ENCODE measurements around the gene CRNKL1.

The CRNKL1 gene

DNA sequence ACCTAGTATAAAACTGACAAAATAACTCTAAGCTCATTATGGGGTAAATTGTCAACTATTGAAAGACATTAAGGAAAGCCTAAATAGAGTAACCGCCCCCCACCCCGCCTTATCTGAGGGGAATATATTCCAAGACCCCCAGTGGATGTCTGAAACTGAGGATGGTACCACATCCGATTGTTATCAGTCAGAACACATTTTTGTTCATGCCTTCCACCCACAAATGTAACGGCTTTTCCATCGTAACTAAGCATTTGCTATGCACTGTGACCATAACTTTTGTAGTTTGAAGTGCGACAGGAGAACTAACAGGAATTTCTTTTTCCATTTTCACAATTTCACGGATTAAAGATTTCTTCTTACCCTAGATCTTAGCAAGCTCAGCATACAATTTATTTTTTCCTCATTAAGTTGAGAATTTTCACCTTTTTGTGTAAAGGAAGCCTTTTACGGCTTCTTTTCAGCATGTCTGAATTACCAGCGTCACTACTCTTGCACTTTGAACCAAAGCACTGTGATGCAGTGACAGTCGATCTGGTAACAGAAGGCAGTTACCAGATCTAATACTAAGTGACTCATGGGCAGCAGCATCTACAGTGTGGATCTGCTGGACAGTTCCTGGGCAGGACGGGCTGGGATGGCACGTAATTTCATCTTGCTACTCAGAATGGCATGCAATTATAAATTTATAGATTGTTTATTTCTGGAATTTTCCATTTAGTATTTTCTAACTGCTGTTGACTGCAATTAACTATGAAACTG is 11.9 kb upstream of the CRNKL1 start:
- no peak for DNase-seq (ENCODE audit: low read depth in 2 of 3, low spot score in 1 of 3)

DNA sequence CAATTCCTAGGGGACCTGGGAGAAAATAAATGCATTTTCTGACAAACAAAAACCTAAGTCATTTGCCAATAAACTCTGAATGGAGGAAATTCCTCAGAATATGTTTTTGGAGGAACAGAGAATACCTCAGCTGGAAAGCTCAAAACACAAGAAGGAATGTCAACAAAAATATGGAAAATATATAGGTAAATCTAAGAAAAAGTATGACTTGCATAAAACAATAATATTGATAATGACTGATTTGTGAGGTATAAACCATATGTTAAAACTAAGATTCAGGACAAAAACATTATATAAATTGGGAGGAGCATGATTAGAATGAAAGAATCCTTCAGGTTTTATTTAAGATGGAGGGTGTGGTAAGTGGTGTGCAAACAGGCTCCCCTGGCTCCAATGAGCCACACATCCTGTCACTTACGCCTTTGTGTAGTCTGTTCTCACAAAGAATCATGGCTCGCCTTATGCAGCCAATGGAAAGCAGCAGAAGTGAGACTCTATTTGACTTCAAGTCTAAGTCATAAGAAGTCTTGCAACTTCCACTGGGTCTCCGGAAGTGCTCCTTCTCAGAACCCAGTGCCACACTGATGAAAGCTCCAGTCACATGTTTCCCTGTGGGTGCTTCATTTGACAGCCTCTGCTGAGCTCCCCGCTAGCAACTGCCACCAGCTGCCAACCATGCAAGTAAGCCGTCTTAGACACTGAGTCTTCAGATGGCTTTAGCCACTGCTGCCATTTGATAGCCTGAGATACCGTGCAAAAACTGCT is 8.2 kb upstream of the CRNKL1 start:
- DNase-seq (ENCODE audit: low read depth in 2 of 3, low spot score in 1 of 3): no peak

GRCh38 chr20:20051767-20052073 is 546 bp downstream of the CRNKL1 start:
- DNase-seq (ENCODE audit: low read depth in 2 of 3, low spot score in 1 of 3): no peak

GRCh38 chr20:20039752-20040387 is 12.4 kb downstream of the CRNKL1 start:
- DNase-seq (ENCODE audit: low read depth in 2 of 3, low spot score in 1 of 3): no peak

DNA sequence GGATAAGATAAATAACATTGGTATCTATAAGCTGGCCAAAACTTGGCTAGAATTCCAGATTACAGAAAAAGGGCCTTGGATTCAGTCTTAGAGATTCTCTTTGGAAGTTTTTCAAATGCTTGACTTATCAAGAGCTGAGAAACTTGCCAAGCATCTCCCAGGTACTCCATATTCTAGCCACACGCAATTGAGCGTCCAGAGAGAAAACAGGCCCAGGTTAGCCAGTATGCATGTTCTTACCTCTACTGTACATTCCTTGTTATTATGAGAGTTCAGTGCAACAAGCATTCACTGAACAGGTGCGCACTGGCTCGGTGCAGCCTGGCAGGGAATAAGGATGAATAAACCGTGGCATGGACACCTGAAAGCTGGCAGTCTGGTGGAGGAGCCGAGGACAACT is 13.7 kb downstream of the CRNKL1 start:
- no peak for DNase-seq (ENCODE audit: low read depth in 2 of 3, low spot score in 1 of 3)

DNA sequence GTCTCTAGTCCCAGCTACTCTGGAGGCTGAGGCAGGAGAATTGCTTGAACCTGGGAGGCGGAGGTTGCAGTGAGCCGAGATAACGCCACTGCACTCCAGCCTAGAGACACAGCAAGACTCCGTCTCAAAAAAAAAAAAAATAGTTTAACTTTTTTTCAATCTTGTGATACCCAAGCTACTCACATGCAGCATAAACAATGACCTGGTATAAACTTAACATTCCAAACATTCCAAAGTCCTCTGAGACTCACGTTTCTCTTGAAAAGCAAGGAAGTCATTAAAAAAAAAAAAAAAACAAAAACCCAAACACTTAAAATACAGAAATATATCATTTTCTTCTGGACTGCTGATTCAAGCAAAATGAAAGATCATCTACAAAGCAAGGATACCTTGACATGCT is 14.3 kb downstream of the CRNKL1 start:
- DNase-seq (ENCODE audit: low read depth in 2 of 3, low spot score in 1 of 3): no peak

- DNase-seq (ENCODE audit: low read depth in 2 of 3, low spot score in 1 of 3): no peak
Observed at GRCh38 chr20:20036756-20037155, 15.5 kb downstream of the CRNKL1 start.

DNA sequence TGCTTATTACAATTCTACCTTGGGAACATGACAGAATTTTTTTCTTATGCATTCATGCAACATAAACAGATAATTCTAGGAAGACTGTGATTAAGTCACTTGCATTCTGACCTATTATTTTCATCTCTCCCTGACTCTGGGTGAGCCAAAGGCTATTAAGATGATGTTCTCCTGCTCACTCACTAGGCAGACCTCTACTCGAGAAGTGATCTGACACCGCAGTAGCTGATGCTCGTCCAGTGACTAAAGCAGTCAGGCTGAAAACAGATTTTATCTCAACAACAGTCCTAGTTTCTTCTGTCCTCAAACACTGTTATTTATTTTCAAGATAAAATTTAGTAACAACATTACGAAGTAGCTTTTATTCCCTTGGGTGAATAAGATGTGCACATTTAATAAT is 17.8 kb downstream of the CRNKL1 start:
- DNase-seq (ENCODE audit: low read depth in 2 of 3, low spot score in 1 of 3): no peak

DNA sequence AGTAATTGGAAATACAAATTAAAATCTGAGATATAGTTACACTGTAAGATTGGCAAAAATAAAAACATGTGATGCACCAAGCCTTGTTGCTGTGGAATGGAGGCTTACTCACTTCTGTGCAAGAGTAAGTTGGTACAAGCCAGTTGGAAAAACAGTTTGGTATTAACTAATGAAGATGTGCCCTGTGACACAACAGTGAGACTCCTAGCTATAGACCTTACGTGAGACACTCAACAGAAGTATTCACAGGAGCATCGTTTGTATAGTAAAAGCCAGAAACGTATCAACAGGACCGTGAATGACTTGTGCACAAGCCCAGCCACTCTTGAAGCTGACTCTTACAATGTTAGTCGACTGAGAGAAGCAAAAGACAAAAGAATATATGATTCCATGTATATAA is 20.5 kb downstream of the CRNKL1 start:
- no peak for DNase-seq (ENCODE audit: low read depth in 2 of 3, low spot score in 1 of 3)

GRCh38 chr20:20027284-20027683 is 25.0 kb downstream of the CRNKL1 start:
- no peak for DNase-seq (ENCODE audit: low read depth in 2 of 3, low spot score in 1 of 3)

- DNase-seq (ENCODE audit: low read depth in 2 of 3, low spot score in 1 of 3): no peak
Observed at GRCh38 chr20:20024942-20025341, 27.3 kb downstream of the CRNKL1 start.

DNA sequence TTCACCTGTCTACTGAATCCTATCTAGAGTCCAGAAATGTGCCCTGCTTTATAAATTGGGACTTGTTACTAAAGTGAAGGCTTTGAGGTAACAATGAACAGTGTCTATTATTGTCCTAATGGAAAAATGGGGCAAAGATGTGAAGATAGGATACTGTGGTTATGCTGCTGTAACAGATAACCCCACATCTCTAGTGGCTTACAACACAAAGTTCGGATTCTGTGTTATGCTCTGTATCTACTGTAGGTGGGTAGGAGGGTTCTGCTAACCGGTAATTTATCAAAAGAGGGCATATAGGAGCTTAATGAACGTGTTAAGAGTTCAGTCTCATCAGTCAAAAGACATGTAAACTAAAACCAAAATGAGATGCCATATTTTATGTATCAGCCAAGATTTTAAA is 28.9 kb downstream of the CRNKL1 start:
- no peak for DNase-seq (ENCODE audit: low read depth in 2 of 3, low spot score in 1 of 3)

DNA sequence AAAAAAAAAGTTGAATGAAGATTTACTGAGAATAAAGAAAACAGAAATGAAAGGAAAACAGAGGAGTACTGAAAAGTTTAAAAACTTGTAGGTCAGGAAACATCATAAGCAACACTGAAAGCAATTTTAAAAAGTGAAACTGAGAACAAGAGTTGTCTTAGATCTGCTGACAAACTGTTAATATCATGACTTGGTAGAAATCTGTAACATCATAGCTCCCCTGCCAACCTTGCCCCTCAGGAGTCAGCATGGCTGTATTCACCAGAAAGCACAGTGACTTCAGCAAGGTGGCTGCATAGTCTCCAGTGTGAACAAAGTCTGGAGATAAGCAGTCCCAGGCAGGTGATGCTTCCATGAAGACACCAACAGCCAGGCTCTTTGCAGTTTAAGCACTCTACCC is 29.8 kb downstream of the CRNKL1 start:
- DNase-seq (ENCODE audit: low read depth in 2 of 3, low spot score in 1 of 3): no peak

GRCh38 chr20:20021835-20022234 is 30.4 kb downstream of the CRNKL1 start:
- no peak for DNase-seq (ENCODE audit: low read depth in 2 of 3, low spot score in 1 of 3)

DNA sequence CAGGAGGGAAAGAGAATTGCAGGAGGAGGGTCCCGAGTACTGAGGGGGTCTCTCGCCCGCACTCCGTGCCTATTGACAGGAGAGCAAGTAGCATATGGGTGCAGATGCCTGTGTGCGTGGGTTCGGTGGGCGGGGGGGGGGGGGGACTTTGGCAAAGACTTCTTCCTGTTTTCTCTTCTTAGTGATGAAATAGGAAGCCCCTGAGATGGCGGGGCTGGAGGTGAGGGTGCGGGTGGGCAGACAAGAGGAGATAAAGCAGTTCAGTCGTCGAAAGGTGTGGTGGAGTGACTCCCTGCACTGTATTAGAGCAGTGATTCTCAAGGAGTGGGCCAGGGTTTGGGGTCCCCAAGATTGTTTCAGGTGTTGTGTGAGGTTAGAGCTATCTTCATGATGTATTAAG is 31.4 kb downstream of the CRNKL1 start:
- DNase-seq (ENCODE audit: low read depth in 2 of 3, low spot score in 1 of 3): no peak

- DNase-seq (ENCODE audit: low read depth in 2 of 3, low spot score in 1 of 3): no peak
Observed at GRCh38 chr20:20019123-20019522, 33.1 kb downstream of the CRNKL1 start.

DNA sequence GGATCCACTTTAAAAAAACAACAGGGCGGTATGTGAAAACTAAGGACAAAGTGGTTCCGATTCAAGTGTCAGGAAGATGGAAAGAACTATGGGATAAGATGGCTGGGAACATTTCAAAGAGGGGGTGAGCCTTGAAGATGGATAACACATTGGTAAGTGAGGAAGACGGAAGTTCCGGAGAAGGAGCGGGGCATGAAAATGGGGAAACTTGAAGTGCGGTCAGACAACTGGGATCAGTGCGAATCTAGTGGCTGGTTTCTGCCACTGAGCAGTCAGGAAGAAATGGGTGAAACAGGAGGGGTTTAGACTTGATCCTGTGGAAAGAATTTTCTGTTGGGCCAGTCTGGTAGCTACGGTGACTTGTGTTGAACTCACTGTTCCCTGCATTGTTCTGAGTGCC is 33.9 kb downstream of the CRNKL1 start:
- DNase-seq (ENCODE audit: low read depth in 2 of 3, low spot score in 1 of 3): no peak

- DNase-seq (ENCODE audit: low read depth in 2 of 3, low spot score in 1 of 3): no peak
Observed at GRCh38 chr20:20017844-20018185, 34.5 kb downstream of the CRNKL1 start.

- peak; percentile 86 to 89 (median 88) for DNase-seq (ENCODE audit: low read depth in 2 of 3, low spot score in 1 of 3)
Observed at GRCh38 chr20:20017001-20017843, 35.0 kb downstream of the CRNKL1 start, which contains the start of gene NAA20. TSS of gene NAA20 (plus strand) at chr20:20017362. CDS start at chr20:20017397, 35 bp downstream.

- no peak for DNase-seq (ENCODE audit: low read depth in 2 of 3, low spot score in 1 of 3)
Observed at GRCh38 chr20:20014659-20015058, 37.6 kb downstream of the CRNKL1 start.

- DNase-seq (ENCODE audit: low read depth in 2 of 3, low spot score in 1 of 3): no peak
Observed at GRCh38 chr20:20012541-20012940, 39.7 kb downstream of the CRNKL1 start.
